ENCODE measurements around the gene NT5C1B. TPM values are rescaled to one million over a fixed set of nuclear protein-coding genes. Genes with fewer than 3 reads are reported as not detected.
A peak's percentile ranks its signal among the peaks of the same experiment; 100 is the strongest.

Gene NT5C1B
- total and polyA plus RNA-seq, 10 of the 15 experiments (the other 5 are each of a cell fraction or from before 2014, with no cell fraction given) = 0.40 to 0.44 TPM; not detected in 8

GRCh38 chr2:18560031-18560796 lies 29.2 kb downstream of the NT5C1B start, which contains the start of gene RDH14 (continued):
- TF ChIP-seq ZBTB11 (CRISPR knock-in tag; IDR thresholded peaks at IDR 0.05) = no peak
- TF ChIP-seq EED (IDR thresholded peaks at IDR 0.05; ENCODE audit: low read depth) = no peak
- TF ChIP-seq BCL11A (IDR thresholded peaks at IDR 0.05; ENCODE audit: low read depth, low read length) = no peak
- no peak for TF ChIP-seq EZH2 (IDR thresholded peaks at IDR 0.05; ENCODE audit: borderline replicate concordance, control insufficient read depth, low read depth, low read length)
- peak; percentile 48 for TF ChIP-seq KLF5 (IDR thresholded peaks at IDR 0.05; ENCODE audit: partially characterized antibody)
- TF ChIP-seq TCF3 (IDR thresholded peaks at IDR 0.05; ENCODE audit: borderline replicate concordance, insufficient read depth, low read depth, low read length) = peak; percentile 77; the same call in 1 of the 2 replicates
- no peak; the same call in 1 of the 2 replicates for TF ChIP-seq MXI1 (IDR thresholded peaks at IDR 0.05; ENCODE audit: low read depth, low read length)
- peak in 1 of 2 experiments; percentile 72; a peak in 2 of 4 replicates for TF ChIP-seq BHLHE40 (IDR thresholded peaks at IDR 0.05; ENCODE audit: borderline replicate concordance in 1 of 2, low read depth in 2 of 2, low read length in 1 of 2)
- peak; percentile 73 for TF ChIP-seq ZNF687 (IDR thresholded peaks at IDR 0.05)
- peak; percentile 98 for TF ChIP-seq GATAD2B (conservative IDR thresholded peaks at IDR 0.05; ENCODE audit: low read depth)
- peak; percentile 89 for TF ChIP-seq E4F1 (IDR thresholded peaks at IDR 0.05; ENCODE audit: borderline replicate concordance, partially characterized antibody)
- TF ChIP-seq REST (IDR thresholded peaks at IDR 0.05; ENCODE audit: low read depth, low read length) = no peak
- no peak for TF ChIP-seq CBX5 (IDR thresholded peaks at IDR 0.05; ENCODE audit: low read depth)

Measured in GM12878 (cell line).